GM12864 (cell line): ENCODE measurements around the gene CNTNAP2.

ENCODE experiments used
- DNase-seq: peaks from one replicate; pipeline ENCODE4 v3.0.0-alpha.2; 2011; ENCODE audit warnings: low read depth
- H3K4me3 ChIP-seq: 2 replicates; pipeline ENCODE4 v1.5.1; 2011; ENCODE audit warnings: mild to moderate bottlenecking, low read depth, low read length, control low read depth
- TF ChIP-seq, protein P1 (sequence below): IDR thresholded peaks from 2 replicates; pipeline ENCODE4 v1.5.1; 2011; ENCODE audit warnings: low read depth, mild to moderate bottlenecking, moderate library complexity, low read length, control low read depth, inconsistent platforms; ENCODE audit errors: missing control alignments

The CNTNAP2 gene

DNA sequence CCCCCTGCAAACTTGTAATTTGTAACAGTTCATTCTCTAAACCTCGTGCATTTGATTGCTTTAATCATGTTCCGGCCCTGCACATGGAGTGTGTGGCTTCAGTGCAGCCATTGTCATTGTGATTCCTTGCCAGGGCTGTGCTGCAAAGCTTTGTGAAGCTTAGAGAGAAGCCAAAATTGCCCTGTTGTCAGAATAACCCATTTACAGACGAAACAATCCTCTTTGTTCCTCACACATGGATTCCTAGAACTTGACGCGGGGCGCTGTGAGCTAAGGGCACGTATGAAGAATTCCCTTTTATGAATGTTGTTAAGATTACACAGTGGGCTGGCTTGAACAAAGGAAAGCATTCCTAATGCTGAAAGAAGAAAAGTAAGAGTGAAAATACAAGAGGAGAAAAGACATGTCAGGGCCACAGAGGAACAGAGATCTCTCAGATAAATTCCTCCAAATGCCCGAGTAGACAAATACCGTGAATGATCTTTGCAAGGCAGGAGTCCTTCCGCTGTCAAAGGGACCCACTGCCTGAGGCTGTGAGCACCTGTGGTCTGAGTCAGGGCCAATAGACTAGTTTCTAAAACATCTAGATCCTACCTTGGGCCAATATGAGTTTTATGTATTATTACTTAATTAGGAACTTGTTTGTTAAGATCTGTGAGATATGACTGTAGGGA is 2268.5 kb downstream of the CNTNAP2 start:
- DNase-seq: no peak
- TF ChIP-seq, protein P1, sequence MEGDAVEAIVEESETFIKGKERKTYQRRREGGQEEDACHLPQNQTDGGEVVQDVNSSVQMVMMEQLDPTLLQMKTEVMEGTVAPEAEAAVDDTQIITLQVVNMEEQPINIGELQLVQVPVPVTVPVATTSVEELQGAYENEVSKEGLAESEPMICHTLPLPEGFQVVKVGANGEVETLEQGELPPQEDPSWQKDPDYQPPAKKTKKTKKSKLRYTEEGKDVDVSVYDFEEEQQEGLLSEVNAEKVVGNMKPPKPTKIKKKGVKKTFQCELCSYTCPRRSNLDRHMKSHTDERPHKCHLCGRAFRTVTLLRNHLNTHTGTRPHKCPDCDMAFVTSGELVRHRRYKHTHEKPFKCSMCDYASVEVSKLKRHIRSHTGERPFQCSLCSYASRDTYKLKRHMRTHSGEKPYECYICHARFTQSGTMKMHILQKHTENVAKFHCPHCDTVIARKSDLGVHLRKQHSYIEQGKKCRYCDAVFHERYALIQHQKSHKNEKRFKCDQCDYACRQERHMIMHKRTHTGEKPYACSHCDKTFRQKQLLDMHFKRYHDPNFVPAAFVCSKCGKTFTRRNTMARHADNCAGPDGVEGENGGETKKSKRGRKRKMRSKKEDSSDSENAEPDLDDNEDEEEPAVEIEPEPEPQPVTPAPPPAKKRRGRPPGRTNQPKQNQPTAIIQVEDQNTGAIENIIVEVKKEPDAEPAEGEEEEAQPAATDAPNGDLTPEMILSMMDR: no peak
- H3K4me3 ChIP-seq: no peak overlapping the region

DNA sequence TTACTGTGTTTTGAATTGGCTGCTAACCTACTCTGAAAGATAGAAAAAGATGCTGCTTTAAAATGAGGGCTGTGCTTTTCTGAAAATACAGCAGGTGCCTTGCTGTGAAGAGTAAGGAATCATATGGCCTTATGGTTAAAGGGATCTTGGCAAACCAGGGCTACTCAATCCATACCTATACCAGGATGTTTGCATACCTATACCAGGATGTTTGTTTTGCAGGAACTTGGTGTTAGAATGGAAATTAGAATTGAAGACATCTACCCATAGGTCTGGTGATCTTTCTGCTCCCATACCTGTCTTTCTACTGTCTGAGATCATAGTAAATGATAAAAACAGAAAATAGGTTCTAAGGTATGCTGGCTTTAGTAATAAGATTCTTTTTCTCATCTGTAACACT is 2273.8 kb downstream of the CNTNAP2 start:
- TF ChIP-seq, protein P1: no peak
- no peak overlapping the region for H3K4me3 ChIP-seq
- no peak for DNase-seq

DNA sequence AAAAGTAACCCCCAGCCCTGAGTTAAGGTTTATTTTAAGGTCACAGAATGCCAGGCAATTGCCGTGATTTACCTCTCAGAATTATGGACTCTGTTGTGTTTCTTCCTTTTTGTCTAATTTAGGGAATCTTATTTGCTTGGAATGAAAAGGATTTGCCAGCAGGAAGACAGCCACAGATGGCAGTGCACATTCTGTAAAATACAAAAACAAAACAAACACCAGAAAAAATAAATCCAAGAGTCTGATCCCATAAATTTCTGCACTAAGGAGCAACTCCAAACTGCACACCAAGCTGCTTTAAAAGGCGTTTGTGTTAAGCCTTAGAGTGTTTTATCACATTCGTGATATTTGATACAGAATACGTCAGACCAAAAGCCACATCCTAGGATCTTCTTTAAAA is 2275.0 kb downstream of the CNTNAP2 start:
- TF ChIP-seq, protein P1: no peak
- H3K4me3 ChIP-seq: no peak overlapping the region
- no peak for DNase-seq

DNA sequence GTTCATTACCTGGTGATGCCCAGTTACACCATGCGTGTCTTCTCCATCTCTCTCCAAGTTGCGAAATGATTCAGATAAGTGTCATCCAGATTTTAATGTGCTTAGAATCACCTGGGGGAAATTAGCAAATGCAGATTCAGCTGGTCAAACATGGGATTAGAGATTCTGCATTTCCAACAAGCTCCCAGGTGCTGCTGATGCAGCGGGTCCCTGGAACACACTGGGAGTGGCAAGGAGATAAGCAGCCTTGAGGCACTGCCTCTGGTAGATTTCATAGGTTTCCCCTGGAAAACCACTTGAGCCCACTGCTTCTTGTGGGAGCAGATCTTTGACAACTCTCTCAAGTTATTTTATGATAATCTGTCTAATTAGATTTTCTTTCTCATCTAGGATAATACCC is 2278.0 kb downstream of the CNTNAP2 start:
- no peak overlapping the region for H3K4me3 ChIP-seq
- TF ChIP-seq, protein P1: no peak
- DNase-seq: no peak

DNA sequence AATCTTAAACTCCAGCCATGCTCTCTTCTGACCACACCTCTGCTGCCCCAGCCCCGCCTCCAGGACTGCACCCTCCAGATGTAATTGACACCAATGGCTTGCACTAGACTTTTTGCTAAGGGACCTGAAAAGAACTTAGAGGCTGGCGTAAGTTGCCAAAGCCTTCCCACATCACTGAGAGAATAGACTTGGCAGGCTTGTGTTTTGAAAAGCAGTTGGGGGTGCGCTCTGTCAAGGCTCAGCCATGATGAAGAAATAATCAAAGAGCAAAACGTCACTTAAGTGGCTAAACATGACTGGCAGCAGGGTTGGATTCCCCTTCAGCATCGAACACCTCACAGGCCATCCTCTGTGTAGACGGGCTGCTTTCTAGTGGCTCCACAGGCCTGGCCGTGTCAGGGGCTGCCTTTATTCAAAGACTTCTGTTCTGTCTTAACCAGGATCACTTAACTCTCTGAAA is 2278.8 kb downstream of the CNTNAP2 start:
- no peak overlapping the region for H3K4me3 ChIP-seq
- no peak for DNase-seq
- TF ChIP-seq, protein P1: no peak

DNA sequence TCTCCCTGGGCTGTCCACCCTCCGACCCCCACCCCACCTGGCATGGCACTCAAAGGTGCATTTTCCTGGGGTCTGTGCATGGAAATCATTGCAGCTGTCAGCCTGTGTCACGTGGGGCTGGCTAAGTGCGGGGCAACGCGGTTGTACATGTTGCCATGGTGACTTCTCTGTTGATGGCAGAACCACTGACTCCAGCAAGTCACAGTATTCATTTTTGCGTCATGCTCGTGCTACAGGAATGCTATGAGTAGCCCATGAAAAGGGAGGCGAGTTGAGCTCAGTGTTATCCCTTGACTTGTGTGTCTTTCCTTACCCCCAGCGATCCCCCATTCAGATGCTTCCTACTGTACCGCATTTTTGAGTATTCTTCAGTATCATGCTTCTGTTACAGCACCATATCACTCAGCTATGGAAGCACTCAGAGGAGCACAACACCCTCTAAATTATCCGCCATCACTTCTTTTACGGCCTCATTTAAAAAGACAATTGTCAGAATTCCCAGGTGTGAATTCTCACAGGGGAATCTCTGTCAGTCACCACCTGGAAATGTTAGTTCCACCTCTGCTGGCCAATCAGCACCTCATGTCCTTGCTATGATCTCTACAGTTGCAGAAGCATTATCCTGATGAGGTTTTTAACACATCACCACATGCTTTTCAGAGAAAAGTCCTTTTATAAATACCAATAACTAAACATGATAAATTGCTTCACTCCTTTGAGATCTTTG is 2279.6 kb downstream of the CNTNAP2 start:
- TF ChIP-seq, protein P1: no peak
- H3K4me3 ChIP-seq: no peak overlapping the region
- DNase-seq: no peak
